ENCODE measurements around the gene TUBGCP5. TPM values are rescaled to one million over a fixed set of nuclear protein-coding genes. Genes with fewer than 3 reads are reported as not detected.
"Not testable (repeated sequence)": the region's sequence is repeated elsewhere in the genome, so short reads cannot be mapped to it uniquely, and the experiment has no call there.

TUBGCP5 gene
- total RNA-seq, 4 donors from 2014 or later, result 8.9 to 30.3 (median 15.9) TPM

GRCh38 chr15:23055316-23055715 is 15.9 kb upstream of the TUBGCP5 start:
- DNase-seq (ENCODE audit: low spot score) (no peak), ATAC-seq (ENCODE audit: low FRiP score) (no peak)
- TF ChIP-seq, protein P1, sequence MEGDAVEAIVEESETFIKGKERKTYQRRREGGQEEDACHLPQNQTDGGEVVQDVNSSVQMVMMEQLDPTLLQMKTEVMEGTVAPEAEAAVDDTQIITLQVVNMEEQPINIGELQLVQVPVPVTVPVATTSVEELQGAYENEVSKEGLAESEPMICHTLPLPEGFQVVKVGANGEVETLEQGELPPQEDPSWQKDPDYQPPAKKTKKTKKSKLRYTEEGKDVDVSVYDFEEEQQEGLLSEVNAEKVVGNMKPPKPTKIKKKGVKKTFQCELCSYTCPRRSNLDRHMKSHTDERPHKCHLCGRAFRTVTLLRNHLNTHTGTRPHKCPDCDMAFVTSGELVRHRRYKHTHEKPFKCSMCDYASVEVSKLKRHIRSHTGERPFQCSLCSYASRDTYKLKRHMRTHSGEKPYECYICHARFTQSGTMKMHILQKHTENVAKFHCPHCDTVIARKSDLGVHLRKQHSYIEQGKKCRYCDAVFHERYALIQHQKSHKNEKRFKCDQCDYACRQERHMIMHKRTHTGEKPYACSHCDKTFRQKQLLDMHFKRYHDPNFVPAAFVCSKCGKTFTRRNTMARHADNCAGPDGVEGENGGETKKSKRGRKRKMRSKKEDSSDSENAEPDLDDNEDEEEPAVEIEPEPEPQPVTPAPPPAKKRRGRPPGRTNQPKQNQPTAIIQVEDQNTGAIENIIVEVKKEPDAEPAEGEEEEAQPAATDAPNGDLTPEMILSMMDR (IDR thresholded peaks at IDR 0.05), result no peak

GRCh38 chr15:23052522-23052921 is 13.2 kb upstream of the TUBGCP5 start:
- ATAC-seq (ENCODE audit: low FRiP score), result no peak
- TF ChIP-seq, protein P1 (IDR thresholded peaks at IDR 0.05), result no peak
- no peak for DNase-seq (ENCODE audit: low spot score)

DNA sequence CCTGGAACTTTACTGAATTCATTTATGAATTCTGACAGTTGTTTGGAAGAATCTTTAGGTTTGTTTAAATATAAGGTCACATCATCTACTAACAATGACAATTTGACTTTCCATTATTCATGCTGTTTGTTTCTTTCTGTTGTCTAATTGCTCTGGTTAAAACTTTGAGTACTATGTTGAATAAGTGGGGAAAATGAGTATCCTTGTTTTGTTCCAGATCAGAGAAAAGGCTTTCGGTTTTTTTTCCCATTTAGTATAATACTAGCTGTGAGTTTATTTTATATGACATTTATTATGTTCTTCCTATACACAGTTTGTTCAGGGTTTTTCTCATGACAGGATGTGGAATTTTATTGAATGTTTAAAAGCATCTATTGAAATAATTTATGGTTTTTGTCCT is 11.3 kb upstream of the TUBGCP5 start:
- ATAC-seq (ENCODE audit: low FRiP score) (no peak), DNase-seq (ENCODE audit: low spot score) (no peak)
- TF ChIP-seq, protein P1 (IDR thresholded peaks at IDR 0.05), result no peak

DNA sequence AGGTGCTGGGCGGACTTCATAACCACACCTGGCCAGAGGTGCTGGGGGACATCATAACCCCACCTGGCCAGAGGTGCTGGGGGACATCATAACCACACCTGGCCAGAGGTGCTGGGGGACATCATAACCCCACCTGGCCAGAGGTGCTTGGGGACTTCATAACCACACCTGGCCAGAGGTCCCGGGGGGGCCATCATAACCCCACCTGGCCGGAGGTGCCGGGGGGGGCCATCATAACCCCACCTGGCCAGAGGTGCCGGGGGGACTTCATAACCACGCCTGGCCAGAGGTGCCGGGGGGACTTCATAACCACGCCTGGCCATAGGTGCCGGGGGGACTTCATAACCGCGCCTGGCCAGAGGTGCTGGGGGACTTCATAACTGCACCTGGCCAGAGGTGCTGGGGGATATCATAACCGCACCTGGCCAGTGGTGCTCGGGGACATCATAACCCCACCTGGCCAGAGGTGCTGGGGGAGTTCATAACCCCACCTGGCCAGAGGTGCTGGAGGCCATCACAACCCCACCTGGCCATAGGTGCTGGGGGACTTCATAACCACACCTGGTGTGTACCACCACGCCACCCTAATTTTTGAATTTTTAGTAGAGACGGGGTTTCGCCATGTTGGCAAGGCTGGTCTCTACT is 10.7 kb upstream of the TUBGCP5 start:
- ATAC-seq (ENCODE audit: low FRiP score) (no peak), DNase-seq (ENCODE audit: low spot score) (no peak)
- TF ChIP-seq, protein P1 (IDR thresholded peaks at IDR 0.05), result no peak

GRCh38 chr15:23048572-23049282 is 9.4 kb upstream of the TUBGCP5 start:
- not testable (repeated sequence) for DNase-seq (ENCODE audit: low spot score); ATAC-seq (ENCODE audit: low FRiP score)

- not testable (repeated sequence) for DNase-seq (ENCODE audit: low spot score); ATAC-seq (ENCODE audit: low FRiP score)
Observed at GRCh38 chr15:23043987-23044386, 4.6 kb upstream of the TUBGCP5 start.

- ATAC-seq (ENCODE audit: low FRiP score); DNase-seq (ENCODE audit: low spot score): not testable (repeated sequence)
Observed at GRCh38 chr15:23043535-23043934, 4.2 kb upstream of the TUBGCP5 start.

DNA sequence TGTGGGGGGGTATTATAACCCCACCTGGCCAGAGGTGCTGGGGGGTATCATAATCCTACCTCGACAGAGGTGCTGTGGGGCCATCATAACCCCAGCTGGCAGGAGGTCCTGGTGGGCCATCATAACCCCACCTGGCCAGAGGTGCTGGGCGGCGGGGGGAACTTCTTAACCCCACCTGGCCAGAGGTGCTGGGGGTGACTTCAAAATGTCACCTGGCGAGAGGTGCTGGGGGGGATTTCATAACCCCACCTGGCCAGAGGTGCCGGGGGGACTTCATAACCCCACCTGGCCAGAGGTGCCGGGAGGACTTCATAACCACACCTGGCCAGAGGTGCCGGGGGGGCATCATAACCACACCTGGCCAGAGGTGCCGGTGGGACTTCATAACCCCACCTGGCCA is 2.4 kb upstream of the TUBGCP5 start:
- not testable (repeated sequence) for ATAC-seq (ENCODE audit: low FRiP score); DNase-seq (ENCODE audit: low spot score)

- peak; percentile 27 for ATAC-seq (ENCODE audit: low FRiP score)
- DNase-seq (ENCODE audit: low spot score), result no peak
- TF ChIP-seq, protein P1 (IDR thresholded peaks at IDR 0.05), result no peak
Observed at GRCh38 chr15:23039917-23040281, 530 bp upstream of the TUBGCP5 start.
